Transverse colon (tissue), 4 donors: ENCODE measurements around the gene NUP210.

ENCODE experiments used
- POLR2A ChIP-seq: fragments of 450-650 bp; IDR thresholded peaks from one replicate; pipeline ENCODE4 v1.6.1; 2016; ENCODE audit warnings: antibody characterized with exemption, mild to moderate bottlenecking, moderate library complexity
- POLR2AphosphoS5 ChIP-seq, 3 donors: sonication (generic); formaldehyde crosslinking; IDR thresholded peaks; one replicate each; pipeline ENCODE4 v1.6.1; 2016; ENCODE audit warnings: antibody characterized with exemption in 3 of 3
- TF ChIP-seq, protein P1 (sequence below), 5 experiments: fragments of 200-600 bp in 3 of 5; fragments of 450-650 bp in 2 of 5; sonication (generic) in 3 of 5; IDR thresholded peaks; 1 replicate in 2 of 5; 2 replicates in 3 of 5; pipeline ENCODE4 v1.5.1; 2016 to 2017; ENCODE audit warnings: antibody characterized with exemption in 5 of 5, inconsistent platforms in 3 of 5, mild to moderate bottlenecking in 2 of 5, moderate library complexity in 1 of 5

GRCh38 chr3:13274125-13274524 lies 146.0 kb downstream of the NUP210 start:
- TF ChIP-seq POLR2A (no peak), POLR2AphosphoS5 (IDR thresholded peaks at IDR 0.05) (no peak)
- TF ChIP-seq, protein P1, sequence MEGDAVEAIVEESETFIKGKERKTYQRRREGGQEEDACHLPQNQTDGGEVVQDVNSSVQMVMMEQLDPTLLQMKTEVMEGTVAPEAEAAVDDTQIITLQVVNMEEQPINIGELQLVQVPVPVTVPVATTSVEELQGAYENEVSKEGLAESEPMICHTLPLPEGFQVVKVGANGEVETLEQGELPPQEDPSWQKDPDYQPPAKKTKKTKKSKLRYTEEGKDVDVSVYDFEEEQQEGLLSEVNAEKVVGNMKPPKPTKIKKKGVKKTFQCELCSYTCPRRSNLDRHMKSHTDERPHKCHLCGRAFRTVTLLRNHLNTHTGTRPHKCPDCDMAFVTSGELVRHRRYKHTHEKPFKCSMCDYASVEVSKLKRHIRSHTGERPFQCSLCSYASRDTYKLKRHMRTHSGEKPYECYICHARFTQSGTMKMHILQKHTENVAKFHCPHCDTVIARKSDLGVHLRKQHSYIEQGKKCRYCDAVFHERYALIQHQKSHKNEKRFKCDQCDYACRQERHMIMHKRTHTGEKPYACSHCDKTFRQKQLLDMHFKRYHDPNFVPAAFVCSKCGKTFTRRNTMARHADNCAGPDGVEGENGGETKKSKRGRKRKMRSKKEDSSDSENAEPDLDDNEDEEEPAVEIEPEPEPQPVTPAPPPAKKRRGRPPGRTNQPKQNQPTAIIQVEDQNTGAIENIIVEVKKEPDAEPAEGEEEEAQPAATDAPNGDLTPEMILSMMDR (IDR thresholded peaks at IDR 0.05), result no peak
